ENCODE results near the gene CHST11.
A peak's percentile ranks its signal among the peaks of the same experiment; 100 is the strongest.

The CHST11 gene

GRCh38 chr12:104599272-104600035 lies 142.7 kb downstream of the CHST11 start (continued):
- peak; percentile 24; the same call in 1 of the 2 replicates for TF ChIP-seq ZNF561 (tag by site-specific recombination; IDR thresholded peaks at IDR 0.05; ENCODE audit: borderline replicate concordance)
- no peak for TF ChIP-seq ZXDB (tag by site-specific recombination; IDR thresholded peaks at IDR 0.05)
- TF ChIP-seq ZBTB17 (tag by site-specific recombination; IDR thresholded peaks at IDR 0.05), result no peak
- peak; percentile 79 for TF ChIP-seq FEZF1 (tag by site-specific recombination; IDR thresholded peaks at IDR 0.05)
- TF ChIP-seq HIC1 (tag by site-specific recombination; IDR thresholded peaks at IDR 0.05), result no peak
- peak; percentile 65; the same call in 1 of the 2 replicates for TF ChIP-seq ZBTB8A (tag by site-specific recombination; IDR thresholded peaks at IDR 0.05)
- no peak for TF ChIP-seq ZNF571 (tag by site-specific recombination; IDR thresholded peaks at IDR 0.05)
- TF ChIP-seq AEBP2 (tag by site-specific recombination; IDR thresholded peaks at IDR 0.05; ENCODE audit: borderline replicate concordance), result no peak
- no peak for TF ChIP-seq ZNF10 (tag by site-specific recombination; IDR thresholded peaks at IDR 0.05)
- peak; percentile 59; the same call in 1 of the 2 replicates for TF ChIP-seq YY2 (tag by site-specific recombination; IDR thresholded peaks at IDR 0.05)
- TF ChIP-seq KLF9 (tag by site-specific recombination; IDR thresholded peaks at IDR 0.05; ENCODE audit: low read depth), result no peak
- TF ChIP-seq ZNF433 (tag by site-specific recombination; IDR thresholded peaks at IDR 0.05; ENCODE audit: low read depth), result no peak
- TF ChIP-seq ZNF692 (tag by site-specific recombination; IDR thresholded peaks at IDR 0.05), result no peak
- no peak for TF ChIP-seq ZNF155 (tag by site-specific recombination; IDR thresholded peaks at IDR 0.05)
- no peak for TF ChIP-seq MYNN (tag by site-specific recombination; IDR thresholded peaks at IDR 0.05; ENCODE audit: borderline replicate concordance)
- TF ChIP-seq ZNF639 (tag by site-specific recombination; IDR thresholded peaks at IDR 0.05), result no peak
- peak; percentile 20; the same call in 1 of the 2 replicates for TF ChIP-seq WT1 (tag by site-specific recombination; IDR thresholded peaks at IDR 0.05)
- no peak for TF ChIP-seq ZNF138 (tag by site-specific recombination; IDR thresholded peaks at IDR 0.05; ENCODE audit: borderline replicate concordance)
- no peak for TF ChIP-seq ZSCAN4 (tag by site-specific recombination; IDR thresholded peaks at IDR 0.05)

All from HEK293 (cell line).